SK-N-SH (cell line): ENCODE data around the gene ZNF407. TPM values are rescaled to one million over a fixed set of nuclear protein-coding genes. Genes with fewer than 3 reads are reported as not detected.

Experiments
- CTCF ChIA-PET: fragments of 300-600, 350-600 bp; formaldehyde crosslinking; extraction: SDS; loops from one replicate; lab custom pipeline; 2021; lab: Yijun Ruan, JAX
- POLR2A ChIA-PET: fragments of 350-600 bp; sonication (Branson Sonifier 250); formaldehyde crosslinking; extraction: SDS; loops from one replicate; lab custom pipeline; 2020; ENCODE audit warnings: antibody characterized with exemption, inconsistent platforms; lab: Yijun Ruan, JAX
- DNase-seq: peaks from one replicate; pipeline ENCODE4 v3.0.0; 2012
- H2AFZ ChIP-seq: fragments of 200-600 bp; sonication (generic); 2 replicates; pipeline ENCODE4 v1.8.1; 2016; ENCODE audit warnings: antibody characterized with exemption, mild to moderate bottlenecking, low read depth
- H3F3A ChIP-seq: fragments of 200-600 bp; sonication (generic); replicated peaks from 2 replicates; pipeline ENCODE3; 2016; ENCODE audit warnings: antibody characterized with exemption, mild to moderate bottlenecking; ENCODE audit not compliant: insufficient read depth
- H3K27ac ChIP-seq, 2 experiments: fragments of 200-500 bp in 1 of 2; fragments of 200-600 bp in 1 of 2; sonication (Bioruptor generic) in 1 of 2; sonication (generic), shearing (Covaris generic) in 1 of 2; 2 replicates each; pipeline versions ENCODE4 v1.5.1 to v1.6.1; 2014 to 2016; ENCODE audit warnings: low read depth in 2 of 2, inconsistent platforms in 1 of 2, low read length in 1 of 2, mild to moderate bottlenecking in 1 of 2, mixed read lengths in 1 of 2
- H3K27me3 ChIP-seq: fragments of 200-600 bp; sonication (generic), shearing (Covaris generic); 2 replicates; pipeline ENCODE4 v1.6.1; 2016; ENCODE audit warnings: mixed run types; ENCODE audit not compliant: insufficient read depth
- H3K36me3 ChIP-seq, 2 experiments: fragments of 200-500 bp in 1 of 2; fragments of 200-600 bp in 1 of 2; sonication (Bioruptor generic) in 1 of 2; sonication (generic) in 1 of 2; replicated peaks in 1 of 2; 2 replicates each; pipeline versions ENCODE3 to v1.5.1; 2014 to 2016; ENCODE audit warnings: low read length in 1 of 2, mild to moderate bottlenecking in 1 of 2; ENCODE audit not compliant: insufficient read depth in 2 of 2, control insufficient read depth in 1 of 2
- H3K4me1 ChIP-seq, 2 experiments: fragments of 200-500 bp in 1 of 2; fragments of 200-600 bp in 1 of 2; sonication (Bioruptor generic) in 1 of 2; sonication (generic), shearing (Covaris generic) in 1 of 2; 2 replicates each; pipeline versions ENCODE4 v1.5.1 to v1.6.1; 2014 to 2016; ENCODE audit warnings: low read depth in 1 of 2, low read length in 1 of 2, mixed run types in 1 of 2; ENCODE audit not compliant: insufficient read depth in 2 of 2, control insufficient read depth in 1 of 2
- H3K4me2 ChIP-seq: fragments of 200-600 bp; sonication (generic), shearing (Covaris generic); 2 replicates; pipeline ENCODE4 v1.6.1; 2017; ENCODE audit warnings: mixed run types
- H3K4me3 ChIP-seq, 2 experiments: fragments of 200-500 bp in 1 of 2; fragments of 200-600 bp in 1 of 2; sonication (Bioruptor generic) in 1 of 2; sonication (generic), shearing (Covaris generic) in 1 of 2; 2 replicates each; pipeline versions ENCODE4 v1.5.1 to v1.8.1; 2014 to 2016; ENCODE audit warnings: low read depth in 2 of 2, inconsistent platforms in 1 of 2, low read length in 1 of 2, mild to moderate bottlenecking in 1 of 2, mixed read lengths in 1 of 2, moderate library complexity in 1 of 2
- H3K79me2 ChIP-seq: fragments of 200-600 bp; sonication (generic); 2 replicates; pipeline ENCODE4 v1.8.1; 2017; ENCODE audit warnings: mild to moderate bottlenecking; ENCODE audit not compliant: insufficient read depth
- H3K9ac ChIP-seq: fragments of 200-600 bp; sonication (generic); 2 replicates; pipeline ENCODE4 v1.6.1; 2017; ENCODE audit warnings: mixed run types
- H3K9me2 ChIP-seq: fragments of 200-600 bp; sonication (generic); 2 replicates; pipeline ENCODE4 v1.6.1; 2017; ENCODE audit warnings: mixed run types
- H3K9me3 ChIP-seq: fragments of 200-600 bp; sonication (generic); 2 replicates; pipeline ENCODE4 v1.6.1; 2017; ENCODE audit warnings: mixed run types, mild to moderate bottlenecking, moderate library complexity
- H4K20me1 ChIP-seq: fragments of 200-600 bp; sonication (generic); 2 replicates; pipeline ENCODE4 v1.6.1; 2017; ENCODE audit warnings: mild to moderate bottlenecking, mixed run types; ENCODE audit not compliant: insufficient read depth
- CHD2 ChIP-seq: fragments of 150-350 bp; IDR thresholded peaks from 2 replicates; pipeline ENCODE4 v1.6.1; 2018; ENCODE audit warnings: low read length; ENCODE audit not compliant: partially characterized antibody
- ELF1 ChIP-seq: IDR thresholded peaks from 2 replicates; pipeline ENCODE4 v1.4.0; 2012
- EP300 ChIP-seq, 2 experiments: IDR thresholded peaks; 2 replicates each; pipeline versions ENCODE4 v1.4.0 to v1.6.1; 2012; ENCODE audit warnings: borderline replicate concordance in 1 of 2, low read depth in 1 of 2, low read length in 1 of 2
- EZH2phosphoT487 ChIP-seq: fragments of 200-600 bp; sonication (generic); IDR thresholded peaks from 2 replicates; pipeline ENCODE4 v1.6.1; 2017; ENCODE audit warnings: low read depth, mixed run types, mild to moderate bottlenecking, antibody characterized with exemption, moderate library complexity, borderline replicate concordance
- FOXJ3 ChIP-seq: sonication (generic); formaldehyde crosslinking; IDR thresholded peaks from 2 replicates; pipeline ENCODE4 v1.5.1; 2020; ENCODE audit warnings: mild to moderate bottlenecking, missing genetic modification reagents
- JUND ChIP-seq: IDR thresholded peaks from 2 replicates; pipeline ENCODE4 v1.4.0; 2012
- MEF2A ChIP-seq: IDR thresholded peaks from 2 replicates; pipeline ENCODE4 v1.4.0; 2012; ENCODE audit warnings: low read depth, borderline replicate concordance
- MXI1 ChIP-seq: IDR thresholded peaks from 2 replicates; pipeline ENCODE4 v1.6.1; 2012; ENCODE audit warnings: mild to moderate bottlenecking, low read depth, low read length, improper control_type of control experiment
- NRF1 ChIP-seq: IDR thresholded peaks from 2 replicates; pipeline ENCODE4 v1.6.1; 2012; ENCODE audit warnings: low read depth, mild to moderate bottlenecking, low read length
- RAD21 ChIP-seq: IDR thresholded peaks from 2 replicates; pipeline ENCODE4 v1.6.1; 2012; ENCODE audit warnings: mild to moderate bottlenecking, low read length
- RCOR1 ChIP-seq: fragments of 150-350 bp; IDR thresholded peaks from 2 replicates; pipeline ENCODE4 v1.6.1; 2017; ENCODE audit warnings: antibody characterized with exemption, low read length
- RFX5 ChIP-seq: IDR thresholded peaks from 2 replicates; pipeline ENCODE4 v1.6.1; 2012; ENCODE audit warnings: mild to moderate bottlenecking, improper control_type of control experiment, low read length
- SIN3A ChIP-seq: IDR thresholded peaks from 2 replicates; pipeline ENCODE4 v1.6.1; 2012; ENCODE audit warnings: low read depth, mild to moderate bottlenecking, low read length, moderate library complexity, borderline replicate concordance
- SMC3 ChIP-seq: IDR thresholded peaks from 2 replicates; pipeline ENCODE4 v1.6.1; 2012; ENCODE audit warnings: low read depth, low read length, improper control_type of control experiment
- TAF1 ChIP-seq: IDR thresholded peaks from 2 replicates; pipeline ENCODE4 v1.6.1; 2012; ENCODE audit warnings: low read depth, mild to moderate bottlenecking, low read length, moderate library complexity, borderline replicate concordance
- TEAD4 ChIP-seq: IDR thresholded peaks from 2 replicates; pipeline ENCODE4 v1.4.0; 2012; ENCODE audit warnings: mild to moderate bottlenecking, borderline replicate concordance; ENCODE audit not compliant: insufficient read depth
- YY1 ChIP-seq: IDR thresholded peaks from 2 replicates; pipeline ENCODE4 v1.4.0; 2012; ENCODE audit warnings: low read depth, mild to moderate bottlenecking
- WGBS: methylation state at CpG from one replicate; pipeline ENCODE4 v1.1.6; 2017; ENCODE audit warnings: low lambda C conversion rate; 5-methylcytosine and 5-hydroxymethylcytosine counted together
- polyA plus RNA-seq, 3 experiments: library from polyadenylated mRNA; depleted of rRNA; stranded (reverse); fragments of >200 nt; gene quantifications; 2 replicates each; pipeline ENCODE4 v1.2.3, GENCODE V29; 2012
- TF ChIP-seq, protein P1 (sequence below): fragments of 150-350 bp; IDR thresholded peaks from 2 replicates; pipeline ENCODE4 v1.6.1; 2017; ENCODE audit warnings: antibody characterized with exemption, low read length, low read depth, borderline replicate concordance
- TF ChIP-seq, protein P2 (sequence below): fragments of 200-600 bp; sonication (generic); IDR thresholded peaks from 2 replicates; pipeline ENCODE4 v1.6.1; 2017; ENCODE audit warnings: antibody characterized with exemption, mild to moderate bottlenecking, moderate library complexity
- TF ChIP-seq, protein P3 (sequence below): IDR thresholded peaks from 2 replicates; pipeline ENCODE4 v1.6.1; 2012; ENCODE audit warnings: mild to moderate bottlenecking, low read depth, low read length, moderate library complexity

The ZNF407 gene
- polyA plus RNA-seq, 1 of the 3 experiments (the other 2 are of a cell fraction), result 2.6 TPM

DNA sequence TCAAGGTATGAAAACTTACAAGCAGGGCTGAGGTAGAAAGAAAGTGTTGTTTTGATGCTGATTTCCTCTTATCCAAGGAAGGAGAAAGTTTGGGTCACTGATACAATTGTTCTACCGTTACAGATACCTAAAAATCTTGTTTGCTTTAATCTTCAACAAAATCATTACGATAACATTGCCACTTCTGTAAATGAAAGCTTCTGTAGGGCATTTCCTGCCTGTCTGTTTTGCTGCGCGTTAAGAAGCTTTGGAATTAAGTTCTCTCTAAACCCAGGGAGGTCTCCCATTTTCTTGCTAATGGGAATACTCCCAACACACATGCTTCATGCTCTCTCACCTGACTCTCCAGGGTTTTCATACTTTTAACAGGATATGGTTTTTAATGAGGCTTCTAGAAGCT, 352.8 kb downstream of the ZNF407 start:
- no peak overlapping the region for H3K4me3 ChIP-seq
- no peak overlapping the region for H2AFZ ChIP-seq
- peaks cover 7% of the 10 kb centered on the region for H3F3A ChIP-seq
- no peaks in the 10 kb centered on the region for H3K27me3 ChIP-seq
- no peak for DNase-seq
- no peak overlapping the region for H3K9ac ChIP-seq
- no peaks in the 10 kb centered on the region for H3K79me2 ChIP-seq
- no peak for TF ChIP-seq YY1
- no peak for TF ChIP-seq CHD2
- TF ChIP-seq RFX5, result no peak
- TF ChIP-seq MXI1, result no peak
- TF ChIP-seq SIN3A, result no peak
- TF ChIP-seq ELF1, result no peak
- ChIA-PET CTCF (interaction anchor here (1.3 kb wide), 1 partner anchor 13 kb away, joined by 4 read pairs; no protein-coding TSS in a partner anchor), POLR2A (no interaction called here)
- no peaks in the 10 kb centered on the region for H3K36me3 ChIP-seq
- no peaks in the 10 kb centered on the region for H4K20me1 ChIP-seq
- H3K27ac ChIP-seq, result no peak overlapping the region
- H3K4me1 ChIP-seq, result peaks cover 3 to 12% of the 10 kb centered on the region in 2 experiments; a peak in 3 of 4 replicates
- peak overlapping the region; percentile 30; the same call in 1 of the 2 replicates for H3K4me2 ChIP-seq
- H3K9me3 ChIP-seq, result no peaks in the 10 kb centered on the region
- WGBS, result 97% methylated on average over 4 of the region's 4 CpGs
- H3K9me2 ChIP-seq, result no peaks in the 10 kb centered on the region

DNA sequence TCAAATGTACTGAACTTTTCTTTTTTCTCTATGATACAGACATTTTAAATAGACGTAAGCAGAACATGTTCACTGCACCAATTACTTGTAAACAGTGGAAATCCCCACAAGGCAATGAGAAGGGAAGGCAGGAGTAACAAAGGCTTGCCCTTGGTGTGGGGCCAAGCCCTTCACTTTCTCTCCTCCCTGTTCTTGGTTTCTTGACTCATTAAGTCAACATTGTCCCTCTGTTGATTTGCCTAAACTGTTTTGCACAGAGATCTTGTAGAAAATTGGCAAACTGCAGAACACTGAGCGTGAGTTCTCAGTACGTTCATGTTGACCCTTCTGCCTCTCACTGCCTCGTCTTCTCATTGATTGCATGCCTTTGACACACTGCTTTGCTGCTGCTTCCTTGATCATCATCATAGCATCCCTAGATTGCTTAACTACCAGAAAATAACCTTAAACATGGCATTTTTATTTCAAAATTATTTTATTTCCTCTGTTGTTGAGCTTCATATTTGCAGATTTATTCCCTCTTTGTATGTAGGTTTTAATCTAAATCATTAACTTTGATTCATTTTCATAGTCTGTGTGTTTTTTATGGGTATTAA, 353.6 kb downstream of the ZNF407 start:
- 85% methylated on average over 4 of the region's 4 CpGs for WGBS
- TF ChIP-seq NRF1, result no peak
- TF ChIP-seq EZH2phosphoT487, result no peak
- no peak for TF ChIP-seq ELF1
- TF ChIP-seq RAD21, result no peak
- no peak for TF ChIP-seq SMC3
- TF ChIP-seq, protein P1, sequence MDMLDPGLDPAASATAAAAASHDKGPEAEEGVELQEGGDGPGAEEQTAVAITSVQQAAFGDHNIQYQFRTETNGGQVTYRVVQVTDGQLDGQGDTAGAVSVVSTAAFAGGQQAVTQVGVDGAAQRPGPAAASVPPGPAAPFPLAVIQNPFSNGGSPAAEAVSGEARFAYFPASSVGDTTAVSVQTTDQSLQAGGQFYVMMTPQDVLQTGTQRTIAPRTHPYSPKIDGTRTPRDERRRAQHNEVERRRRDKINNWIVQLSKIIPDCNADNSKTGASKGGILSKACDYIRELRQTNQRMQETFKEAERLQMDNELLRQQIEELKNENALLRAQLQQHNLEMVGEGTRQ, result no peak
- TF ChIP-seq TEAD4, result no peak
- TF ChIP-seq MEF2A, result no peak
- TF ChIP-seq, protein P2, sequence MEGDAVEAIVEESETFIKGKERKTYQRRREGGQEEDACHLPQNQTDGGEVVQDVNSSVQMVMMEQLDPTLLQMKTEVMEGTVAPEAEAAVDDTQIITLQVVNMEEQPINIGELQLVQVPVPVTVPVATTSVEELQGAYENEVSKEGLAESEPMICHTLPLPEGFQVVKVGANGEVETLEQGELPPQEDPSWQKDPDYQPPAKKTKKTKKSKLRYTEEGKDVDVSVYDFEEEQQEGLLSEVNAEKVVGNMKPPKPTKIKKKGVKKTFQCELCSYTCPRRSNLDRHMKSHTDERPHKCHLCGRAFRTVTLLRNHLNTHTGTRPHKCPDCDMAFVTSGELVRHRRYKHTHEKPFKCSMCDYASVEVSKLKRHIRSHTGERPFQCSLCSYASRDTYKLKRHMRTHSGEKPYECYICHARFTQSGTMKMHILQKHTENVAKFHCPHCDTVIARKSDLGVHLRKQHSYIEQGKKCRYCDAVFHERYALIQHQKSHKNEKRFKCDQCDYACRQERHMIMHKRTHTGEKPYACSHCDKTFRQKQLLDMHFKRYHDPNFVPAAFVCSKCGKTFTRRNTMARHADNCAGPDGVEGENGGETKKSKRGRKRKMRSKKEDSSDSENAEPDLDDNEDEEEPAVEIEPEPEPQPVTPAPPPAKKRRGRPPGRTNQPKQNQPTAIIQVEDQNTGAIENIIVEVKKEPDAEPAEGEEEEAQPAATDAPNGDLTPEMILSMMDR, result no peak
- TF ChIP-seq EP300 (IDR thresholded peaks at IDR 0.05; ENCODE audit: borderline replicate concordance in 1 of 2, low read depth in 1 of 2, low read length in 1 of 2), result no peak
- TF ChIP-seq, protein P3, sequence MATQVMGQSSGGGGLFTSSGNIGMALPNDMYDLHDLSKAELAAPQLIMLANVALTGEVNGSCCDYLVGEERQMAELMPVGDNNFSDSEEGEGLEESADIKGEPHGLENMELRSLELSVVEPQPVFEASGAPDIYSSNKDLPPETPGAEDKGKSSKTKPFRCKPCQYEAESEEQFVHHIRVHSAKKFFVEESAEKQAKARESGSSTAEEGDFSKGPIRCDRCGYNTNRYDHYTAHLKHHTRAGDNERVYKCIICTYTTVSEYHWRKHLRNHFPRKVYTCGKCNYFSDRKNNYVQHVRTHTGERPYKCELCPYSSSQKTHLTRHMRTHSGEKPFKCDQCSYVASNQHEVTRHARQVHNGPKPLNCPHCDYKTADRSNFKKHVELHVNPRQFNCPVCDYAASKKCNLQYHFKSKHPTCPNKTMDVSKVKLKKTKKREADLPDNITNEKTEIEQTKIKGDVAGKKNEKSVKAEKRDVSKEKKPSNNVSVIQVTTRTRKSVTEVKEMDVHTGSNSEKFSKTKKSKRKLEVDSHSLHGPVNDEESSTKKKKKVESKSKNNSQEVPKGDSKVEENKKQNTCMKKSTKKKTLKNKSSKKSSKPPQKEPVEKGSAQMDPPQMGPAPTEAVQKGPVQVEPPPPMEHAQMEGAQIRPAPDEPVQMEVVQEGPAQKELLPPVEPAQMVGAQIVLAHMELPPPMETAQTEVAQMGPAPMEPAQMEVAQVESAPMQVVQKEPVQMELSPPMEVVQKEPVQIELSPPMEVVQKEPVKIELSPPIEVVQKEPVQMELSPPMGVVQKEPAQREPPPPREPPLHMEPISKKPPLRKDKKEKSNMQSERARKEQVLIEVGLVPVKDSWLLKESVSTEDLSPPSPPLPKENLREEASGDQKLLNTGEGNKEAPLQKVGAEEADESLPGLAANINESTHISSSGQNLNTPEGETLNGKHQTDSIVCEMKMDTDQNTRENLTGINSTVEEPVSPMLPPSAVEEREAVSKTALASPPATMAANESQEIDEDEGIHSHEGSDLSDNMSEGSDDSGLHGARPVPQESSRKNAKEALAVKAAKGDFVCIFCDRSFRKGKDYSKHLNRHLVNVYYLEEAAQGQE, result no peak
- no peak for TF ChIP-seq TAF1
- no peak for TF ChIP-seq JUND
- no peak for TF ChIP-seq RCOR1
- no peak for TF ChIP-seq MXI1
- TF ChIP-seq FOXJ3, result no peak

More for the DNA sequence above, 353.6 kb downstream of the ZNF407 start:
- H3F3A ChIP-seq, result peaks cover 7% of the 10 kb centered on the region
- H3K9me2 ChIP-seq, result no peaks in the 10 kb centered on the region
- no peak overlapping the region for H2AFZ ChIP-seq
- H4K20me1 ChIP-seq, result no peaks in the 10 kb centered on the region
- DNase-seq, result no peak
- no peak overlapping the region for H3K27ac ChIP-seq
- H3K9me3 ChIP-seq, result no peaks in the 10 kb centered on the region
- ChIA-PET CTCF (interaction anchor here (1.3 kb wide), 1 partner anchor 12 kb away, joined by 4 read pairs; no protein-coding TSS in a partner anchor), POLR2A (no interaction called here)
- peak overlapping the region; percentile 30; the same call in 1 of the 2 replicates for H3K4me2 ChIP-seq
- H3K4me1 ChIP-seq, result peaks cover 3 to 12% of the 10 kb centered on the region in 2 experiments; a peak in 3 of 4 replicates
- H3K9ac ChIP-seq, result no peak overlapping the region
- no peak overlapping the region for H3K4me3 ChIP-seq
- no peaks in the 10 kb centered on the region for H3K79me2 ChIP-seq
- no peaks in the 10 kb centered on the region for H3K36me3 ChIP-seq
- H3K27me3 ChIP-seq, result no peaks in the 10 kb centered on the region
